ENCODE measurements around the gene PVR. TPM values are rescaled to one million over a fixed set of nuclear protein-coding genes. Genes with fewer than 3 reads are reported as not detected.

PVR gene
- total RNA-seq, 1 experiment from 2014 or later: 15.0 TPM

DNA sequence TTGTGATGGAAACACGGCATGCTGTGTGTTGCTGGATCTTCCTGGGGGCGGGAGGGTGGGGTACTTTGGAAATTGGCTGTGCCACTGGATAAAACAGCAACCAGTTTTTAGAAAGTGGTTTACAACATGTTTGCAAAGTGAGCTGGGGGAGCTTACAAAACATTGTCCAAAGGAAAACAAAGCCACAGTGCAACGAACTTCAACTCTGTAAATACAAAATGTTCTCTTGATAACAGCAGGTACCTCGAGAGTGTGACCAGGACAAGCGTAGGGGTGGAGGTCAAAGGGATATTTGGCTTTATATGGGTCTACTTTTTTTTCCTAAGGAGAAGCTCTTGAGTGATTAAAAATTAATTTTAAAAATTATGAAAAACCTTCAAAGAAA is 27.9 kb upstream of the PVR start:
- POLR2A ChIA-PET: no interaction called here
- ATAC-seq (no peak), DNase-seq (ENCODE audit: low spot score) (no peak)
- TF ChIP-seq ELF4 (CRISPR knock-in tag; IDR thresholded peaks at IDR 0.05; ENCODE audit: low read depth): no peak
- Mint-ChIP-seq H3K9me3 (no peaks in the 10 kb centered on the region), H3K36me3 (no peaks in the 10 kb centered on the region), H3K27me3 (ENCODE audit: low read depth) (no peaks in the 10 kb centered on the region), H3K4me1 (peaks cover 5% of the 10 kb centered on the region), H3K27ac (no peak overlapping the region), H3K4me3 (no peak overlapping the region)
- CTCF ChIA-PET: interaction anchor here (0.6 to 3.1 kb wide), 5 partner anchors 21 to 155 kb away, joined by 3 to 17 read pairs (median 6); no protein-coding TSS in a partner anchor

DNA sequence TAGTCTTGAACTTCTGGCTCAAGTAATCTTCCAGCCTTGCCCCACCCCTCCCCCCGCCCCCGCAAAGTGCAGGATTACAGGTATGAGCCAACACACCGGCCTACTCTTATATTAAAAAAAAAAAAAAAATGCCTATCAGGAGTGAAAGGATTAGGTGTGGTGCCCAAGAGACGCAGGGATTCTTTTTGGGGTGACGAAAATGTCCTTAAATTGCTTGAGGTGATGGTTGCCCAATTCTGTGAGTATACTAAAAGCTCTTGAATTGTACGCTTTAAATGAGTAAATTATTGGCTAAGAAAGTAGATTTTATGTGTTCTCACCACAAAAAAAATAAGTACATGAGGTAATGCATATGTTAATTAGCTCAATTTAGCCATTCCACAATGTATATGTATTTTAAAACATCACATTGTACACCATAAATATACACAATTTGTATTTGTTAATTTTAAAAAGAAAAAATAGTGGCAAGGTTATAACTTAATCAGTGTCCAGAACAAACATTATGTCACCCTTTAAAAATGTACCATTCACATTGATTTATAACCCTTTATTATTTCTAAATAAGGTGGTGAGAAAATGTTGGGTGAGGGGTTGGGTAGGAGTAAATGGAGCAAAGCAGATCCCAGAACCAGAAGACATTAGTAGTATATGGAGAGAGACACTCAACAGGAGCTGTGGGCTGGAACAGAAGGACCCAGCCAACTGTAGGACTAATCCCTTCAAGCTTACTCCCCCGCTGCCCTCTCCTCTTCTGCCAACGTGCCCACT is 26.4 kb upstream of the PVR start:
- H3K4me3 Mint-ChIP-seq: no peak overlapping the region
- H3K27me3 Mint-ChIP-seq (ENCODE audit: low read depth): no peaks in the 10 kb centered on the region; the same call in 1 of the 2 replicates
- no peak overlapping the region for H3K27ac Mint-ChIP-seq
- no peaks in the 10 kb centered on the region for H3K9me3 Mint-ChIP-seq
- ChIA-PET POLR2A (interaction anchor here (0.6 kb wide), 1 partner anchor 96 kb away, joined by 3 read pairs; no protein-coding TSS in a partner anchor), CTCF (interaction anchor here (1.0 to 3.1 kb wide), 5 partner anchors 14 to 154 kb away, joined by 3 to 17 read pairs (median 4); no protein-coding TSS in a partner anchor)
- no peak for ATAC-seq
- H3K4me1 Mint-ChIP-seq: peaks cover 5% of the 10 kb centered on the region
- no peak for DNase-seq (ENCODE audit: low spot score)
- H3K36me3 Mint-ChIP-seq: no peaks in the 10 kb centered on the region
- TF ChIP-seq RORB (CRISPR knock-in tag; IDR thresholded peaks at IDR 0.05) (no peak), ZNF671 (CRISPR knock-in tag; IDR thresholded peaks at IDR 0.05) (no peak), PRRX2 (CRISPR knock-in tag; IDR thresholded peaks at IDR 0.05) (no peak), NR1H2 (CRISPR knock-in tag; IDR thresholded peaks at IDR 0.05) (no peak), IRF2 (CRISPR knock-in tag; IDR thresholded peaks at IDR 0.05; ENCODE audit: borderline replicate concordance, low read depth) (no peak), FOXK1 (CRISPR knock-in tag; IDR thresholded peaks at IDR 0.05) (no peak), RELA (CRISPR knock-in tag; IDR thresholded peaks at IDR 0.05; ENCODE audit: borderline replicate concordance) (no peak), CBFB (CRISPR knock-in tag; IDR thresholded peaks at IDR 0.05; ENCODE audit: low read depth) (no peak), ESRRA (CRISPR knock-in tag; IDR thresholded peaks at IDR 0.05; ENCODE audit: borderline replicate concordance) (no peak)
- TF ChIP-seq, protein P1, sequence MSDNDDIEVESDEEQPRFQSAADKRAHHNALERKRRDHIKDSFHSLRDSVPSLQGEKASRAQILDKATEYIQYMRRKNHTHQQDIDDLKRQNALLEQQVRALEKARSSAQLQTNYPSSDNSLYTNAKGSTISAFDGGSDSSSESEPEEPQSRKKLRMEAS (CRISPR knock-in tag; IDR thresholded peaks at IDR 0.05): no peak
- TF ChIP-seq, protein P2, sequence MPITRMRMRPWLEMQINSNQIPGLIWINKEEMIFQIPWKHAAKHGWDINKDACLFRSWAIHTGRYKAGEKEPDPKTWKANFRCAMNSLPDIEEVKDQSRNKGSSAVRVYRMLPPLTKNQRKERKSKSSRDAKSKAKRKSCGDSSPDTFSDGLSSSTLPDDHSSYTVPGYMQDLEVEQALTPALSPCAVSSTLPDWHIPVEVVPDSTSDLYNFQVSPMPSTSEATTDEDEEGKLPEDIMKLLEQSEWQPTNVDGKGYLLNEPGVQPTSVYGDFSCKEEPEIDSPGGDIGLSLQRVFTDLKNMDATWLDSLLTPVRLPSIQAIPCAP (CRISPR knock-in tag; IDR thresholded peaks at IDR 0.05): no peak
- TF ChIP-seq, protein P3, sequence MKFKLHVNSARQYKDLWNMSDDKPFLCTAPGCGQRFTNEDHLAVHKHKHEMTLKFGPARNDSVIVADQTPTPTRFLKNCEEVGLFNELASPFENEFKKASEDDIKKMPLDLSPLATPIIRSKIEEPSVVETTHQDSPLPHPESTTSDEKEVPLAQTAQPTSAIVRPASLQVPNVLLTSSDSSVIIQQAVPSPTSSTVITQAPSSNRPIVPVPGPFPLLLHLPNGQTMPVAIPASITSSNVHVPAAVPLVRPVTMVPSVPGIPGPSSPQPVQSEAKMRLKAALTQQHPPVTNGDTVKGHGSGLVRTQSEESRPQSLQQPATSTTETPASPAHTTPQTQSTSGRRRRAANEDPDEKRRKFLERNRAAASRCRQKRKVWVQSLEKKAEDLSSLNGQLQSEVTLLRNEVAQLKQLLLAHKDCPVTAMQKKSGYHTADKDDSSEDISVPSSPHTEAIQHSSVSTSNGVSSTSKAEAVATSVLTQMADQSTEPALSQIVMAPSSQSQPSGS (CRISPR knock-in tag; IDR thresholded peaks at IDR 0.05; ENCODE audit: borderline replicate concordance, low read depth): no peak
- TF ChIP-seq, protein P4, sequence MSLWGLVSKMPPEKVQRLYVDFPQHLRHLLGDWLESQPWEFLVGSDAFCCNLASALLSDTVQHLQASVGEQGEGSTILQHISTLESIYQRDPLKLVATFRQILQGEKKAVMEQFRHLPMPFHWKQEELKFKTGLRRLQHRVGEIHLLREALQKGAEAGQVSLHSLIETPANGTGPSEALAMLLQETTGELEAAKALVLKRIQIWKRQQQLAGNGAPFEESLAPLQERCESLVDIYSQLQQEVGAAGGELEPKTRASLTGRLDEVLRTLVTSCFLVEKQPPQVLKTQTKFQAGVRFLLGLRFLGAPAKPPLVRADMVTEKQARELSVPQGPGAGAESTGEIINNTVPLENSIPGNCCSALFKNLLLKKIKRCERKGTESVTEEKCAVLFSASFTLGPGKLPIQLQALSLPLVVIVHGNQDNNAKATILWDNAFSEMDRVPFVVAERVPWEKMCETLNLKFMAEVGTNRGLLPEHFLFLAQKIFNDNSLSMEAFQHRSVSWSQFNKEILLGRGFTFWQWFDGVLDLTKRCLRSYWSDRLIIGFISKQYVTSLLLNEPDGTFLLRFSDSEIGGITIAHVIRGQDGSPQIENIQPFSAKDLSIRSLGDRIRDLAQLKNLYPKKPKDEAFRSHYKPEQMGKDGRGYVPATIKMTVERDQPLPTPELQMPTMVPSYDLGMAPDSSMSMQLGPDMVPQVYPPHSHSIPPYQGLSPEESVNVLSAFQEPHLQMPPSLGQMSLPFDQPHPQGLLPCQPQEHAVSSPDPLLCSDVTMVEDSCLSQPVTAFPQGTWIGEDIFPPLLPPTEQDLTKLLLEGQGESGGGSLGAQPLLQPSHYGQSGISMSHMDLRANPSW (CRISPR knock-in tag; conservative IDR thresholded peaks at IDR 0.05; ENCODE audit: low read depth): no peak

DNA sequence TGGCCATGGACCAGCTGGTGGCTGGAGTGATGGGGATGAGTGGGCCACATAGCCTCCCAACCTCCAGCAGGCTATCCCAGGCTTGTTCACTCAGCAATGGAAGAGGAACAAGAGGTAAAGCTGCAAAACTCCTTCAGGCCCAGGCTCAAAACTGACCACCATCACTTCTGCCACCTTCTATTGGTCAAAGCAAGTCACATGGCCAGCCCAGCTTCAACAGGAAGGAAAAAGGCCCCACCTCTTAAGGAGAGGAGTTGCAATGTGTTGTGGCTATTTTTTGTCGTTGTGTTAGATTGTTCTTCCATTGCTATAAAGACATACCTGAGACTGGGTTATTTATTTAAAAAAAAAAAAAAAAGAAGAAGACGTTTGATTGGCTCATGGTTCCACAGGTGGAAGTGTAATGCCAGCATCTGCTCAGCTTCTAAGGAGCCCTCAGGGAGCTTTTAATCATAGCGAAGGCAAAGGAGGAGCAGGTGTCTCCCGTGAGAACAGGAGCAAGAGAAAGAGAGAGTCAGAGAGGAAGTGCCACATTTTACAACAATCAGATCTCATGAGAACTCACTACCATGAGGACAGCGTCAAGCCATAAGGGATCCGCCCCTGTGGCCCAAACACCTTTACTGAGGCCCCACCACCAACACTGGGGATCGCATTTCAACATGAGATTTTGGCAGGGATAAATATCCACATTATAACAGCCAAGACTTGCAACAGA is 24.9 kb upstream of the PVR start:
- no peaks in the 10 kb centered on the region for H3K9me3 Mint-ChIP-seq
- POLR2A ChIA-PET: no interaction called here
- TF ChIP-seq GRHL2 (CRISPR knock-in tag; IDR thresholded peaks at IDR 0.05; ENCODE audit: insufficient replicate concordance, severe bottlenecking): no peak
- TF ChIP-seq, protein P5, sequence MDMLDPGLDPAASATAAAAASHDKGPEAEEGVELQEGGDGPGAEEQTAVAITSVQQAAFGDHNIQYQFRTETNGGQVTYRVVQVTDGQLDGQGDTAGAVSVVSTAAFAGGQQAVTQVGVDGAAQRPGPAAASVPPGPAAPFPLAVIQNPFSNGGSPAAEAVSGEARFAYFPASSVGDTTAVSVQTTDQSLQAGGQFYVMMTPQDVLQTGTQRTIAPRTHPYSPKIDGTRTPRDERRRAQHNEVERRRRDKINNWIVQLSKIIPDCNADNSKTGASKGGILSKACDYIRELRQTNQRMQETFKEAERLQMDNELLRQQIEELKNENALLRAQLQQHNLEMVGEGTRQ (CRISPR knock-in tag; IDR thresholded peaks at IDR 0.05): peak; percentile 43
- no peak for DNase-seq (ENCODE audit: low spot score)
- H3K36me3 Mint-ChIP-seq: no peaks in the 10 kb centered on the region
- H3K4me3 Mint-ChIP-seq: no peak overlapping the region
- no peak overlapping the region for H3K27ac Mint-ChIP-seq
- no peaks in the 10 kb centered on the region; the same call in 1 of the 2 replicates for H3K27me3 Mint-ChIP-seq (ENCODE audit: low read depth)
- peaks cover 5% of the 10 kb centered on the region for H3K4me1 Mint-ChIP-seq
- CTCF ChIA-PET: interaction anchor here (0.7 kb wide), 1 partner anchor 38 kb away, joined by 4 read pairs; no protein-coding TSS in a partner anchor
- no peak for ATAC-seq
